SIG-M5 (cell line): ENCODE data around the gene PPP2R2B.
"Not testable (repeated sequence)": the region's sequence is repeated elsewhere in the genome, so short reads cannot be mapped to it uniquely, and the experiment has no call there.

Experiments used
- DNase-seq: peaks from one replicate; lab custom pipeline; 2025; lab: John Stamatoyannopoulos, UW

Gene PPP2R2B

GRCh38 chr5:146744068-146744745, 134.3 kb downstream of the PPP2R2B start:
- DNase-seq: no peak

DNA sequence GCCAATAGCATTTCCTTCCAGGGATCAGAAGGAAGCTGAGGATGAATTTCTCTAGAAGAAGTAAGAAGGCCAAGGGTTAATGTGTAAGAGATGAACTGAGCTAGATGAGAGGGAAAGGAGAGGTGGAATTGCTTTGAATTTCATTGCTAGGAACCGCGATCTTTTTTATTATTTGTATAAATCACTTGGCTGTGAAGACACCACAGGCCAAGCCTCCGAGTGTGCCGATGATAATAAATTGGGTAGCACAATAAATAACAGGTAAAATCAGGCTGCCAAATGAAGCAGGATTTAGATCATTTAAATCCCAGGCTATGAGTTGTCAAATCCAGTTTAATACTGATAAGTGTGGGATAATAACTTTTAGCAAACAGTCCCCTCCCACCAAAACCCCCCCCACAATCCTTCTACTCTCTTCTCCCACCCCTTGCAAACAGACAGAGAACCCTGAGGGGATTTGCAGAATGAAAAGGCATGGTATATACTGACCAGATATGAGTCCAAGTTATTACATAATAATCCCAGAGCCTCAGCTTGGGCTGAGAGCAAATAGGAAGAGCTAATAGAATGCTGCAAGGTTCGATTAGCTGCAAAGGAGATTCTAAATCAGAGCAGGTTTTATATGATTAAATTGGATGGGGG, 143.5 kb downstream of the PPP2R2B start:
- no peak for DNase-seq

DNA sequence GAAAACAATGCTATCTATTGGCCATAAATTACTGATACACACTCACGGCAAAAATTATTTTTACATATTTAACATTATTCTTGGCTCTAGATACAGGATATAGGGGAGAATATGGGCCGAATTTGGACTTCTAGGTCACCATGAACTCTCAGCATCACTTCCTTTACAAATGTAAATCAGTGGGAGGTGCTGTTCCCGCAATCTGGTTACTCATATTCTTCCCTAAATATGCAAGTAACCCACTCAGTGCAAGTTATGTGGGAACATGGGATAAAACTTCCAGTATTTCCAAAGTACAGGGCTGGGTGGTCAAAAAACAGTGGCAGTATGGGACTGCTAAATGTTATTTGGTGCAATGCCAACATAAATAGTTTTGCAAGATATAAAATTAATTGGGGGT, 145.6 kb downstream of the PPP2R2B start:
- no peak for DNase-seq

- DNase-seq: no peak
Measured at GRCh38 chr5:146731909-146732659, 146.5 kb downstream of the PPP2R2B start.

DNA sequence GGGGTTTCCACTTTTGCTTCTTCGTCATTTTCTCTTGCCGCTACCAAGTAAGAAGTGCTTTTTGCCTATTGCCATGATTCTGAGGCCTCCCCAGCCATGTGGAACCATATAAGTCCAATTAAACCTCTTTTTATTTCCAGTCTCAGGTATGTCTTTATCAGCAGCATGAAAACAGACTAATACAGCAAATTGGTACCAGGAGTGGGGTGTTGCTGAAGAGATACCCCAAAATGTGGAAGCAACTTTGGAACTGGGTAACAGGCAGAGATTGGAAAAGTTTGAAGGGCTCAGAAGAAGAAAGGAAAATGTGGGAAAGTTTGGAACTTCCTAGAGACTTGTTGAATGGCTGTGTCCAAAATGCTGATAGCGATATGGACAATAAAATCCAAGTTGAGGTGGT, 149.8 kb downstream of the PPP2R2B start:
- DNase-seq: not testable (repeated sequence)

DNA sequence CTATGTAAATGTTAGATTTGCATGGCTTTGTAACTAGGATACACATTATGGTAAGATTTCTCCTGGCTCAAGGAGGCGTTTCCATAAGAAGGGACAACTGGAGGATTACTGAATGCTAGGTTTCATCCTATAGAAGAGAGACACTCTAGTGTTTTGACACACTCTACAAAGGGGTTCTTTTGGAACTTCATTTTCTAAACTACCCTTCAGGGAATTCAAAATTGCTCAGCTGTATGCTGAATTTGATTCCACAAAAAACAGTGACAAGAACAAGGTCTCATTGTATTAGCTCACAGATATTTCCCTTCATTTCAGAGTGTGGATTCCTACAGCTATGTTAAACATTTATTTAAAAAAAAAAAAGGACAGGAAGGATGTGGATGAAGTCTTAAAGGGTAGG, 151.7 kb downstream of the PPP2R2B start:
- no peak for DNase-seq

DNA sequence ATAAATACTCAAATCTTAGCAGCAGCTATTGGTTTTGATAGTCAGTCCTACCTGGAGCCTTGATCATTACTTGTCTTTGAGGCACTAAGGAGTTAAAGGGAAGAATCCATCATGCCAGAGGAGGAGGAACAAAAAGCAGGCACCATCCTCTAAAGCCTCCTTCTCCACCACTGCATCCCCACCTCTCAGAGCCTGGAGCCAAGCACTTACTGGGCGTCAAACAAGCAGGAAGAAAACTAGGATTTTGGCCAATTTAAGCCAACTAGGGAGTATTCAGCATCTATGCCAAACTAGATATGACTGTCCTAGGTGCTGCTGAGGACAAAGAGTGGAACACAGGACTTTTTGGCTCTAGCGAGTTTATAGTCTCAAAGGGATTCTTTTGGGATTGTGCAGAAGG, 152.5 kb downstream of the PPP2R2B start:
- no peak for DNase-seq

GRCh38 chr5:146725025-146725424, 153.5 kb downstream of the PPP2R2B start:
- DNase-seq: no peak

DNA sequence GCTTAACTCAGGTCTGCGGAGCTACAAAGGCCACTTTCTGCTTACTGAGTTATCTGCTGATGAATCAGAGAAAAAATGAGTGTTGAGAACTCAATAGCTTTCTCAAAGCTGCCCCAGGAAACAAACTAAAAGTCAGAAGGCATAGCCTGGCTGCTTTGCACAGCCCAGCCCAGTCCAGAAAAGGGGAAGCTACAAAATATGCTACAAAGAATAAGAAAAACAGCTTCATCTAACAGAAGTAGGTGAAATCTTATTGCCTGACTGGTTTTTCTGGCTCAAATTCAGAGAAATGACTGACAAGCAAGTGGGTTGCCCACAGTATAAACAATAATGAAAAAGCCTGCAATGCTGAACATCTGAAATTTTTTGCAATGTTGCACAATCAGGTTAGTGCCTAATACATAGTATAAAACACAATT, 156.2 kb downstream of the PPP2R2B start:
- no peak for DNase-seq

DNA sequence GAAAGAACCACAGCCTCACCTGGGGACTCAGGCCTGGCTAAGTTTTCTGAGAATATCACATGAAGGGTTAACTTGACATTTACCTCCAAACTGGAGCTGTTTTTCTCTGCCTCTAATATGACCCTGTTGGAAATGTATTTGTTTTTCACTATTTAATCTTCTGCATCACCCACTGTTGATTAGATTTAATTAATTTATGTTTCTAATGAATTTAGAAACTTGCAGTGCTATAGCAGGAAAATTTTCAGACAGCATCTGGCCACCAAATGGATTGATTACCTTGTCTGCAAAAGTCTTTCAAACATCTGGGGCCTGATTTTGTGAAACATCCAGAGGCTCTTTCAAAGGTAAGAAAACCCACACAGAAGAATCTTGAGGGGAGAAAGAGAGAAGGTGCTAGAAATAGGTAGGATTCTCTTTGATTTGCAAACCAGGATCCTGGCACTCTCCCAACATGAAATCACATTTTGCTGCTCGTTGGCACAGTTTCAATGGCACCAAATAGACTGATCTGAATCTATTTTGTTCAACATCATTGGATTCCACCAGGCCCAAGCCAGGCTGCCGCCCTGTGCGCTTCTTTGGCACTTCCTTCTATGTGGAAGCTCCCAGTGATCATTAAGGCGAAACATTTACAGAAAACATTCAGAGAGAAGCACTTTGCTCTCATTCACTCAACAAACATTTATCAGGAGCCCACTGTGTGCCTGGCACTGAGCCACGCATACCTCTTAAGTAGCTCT, 157.3 kb downstream of the PPP2R2B start:
- DNase-seq: no peak

- DNase-seq: no peak
Measured at GRCh38 chr5:146720107-146720506, 158.4 kb downstream of the PPP2R2B start.

DNA sequence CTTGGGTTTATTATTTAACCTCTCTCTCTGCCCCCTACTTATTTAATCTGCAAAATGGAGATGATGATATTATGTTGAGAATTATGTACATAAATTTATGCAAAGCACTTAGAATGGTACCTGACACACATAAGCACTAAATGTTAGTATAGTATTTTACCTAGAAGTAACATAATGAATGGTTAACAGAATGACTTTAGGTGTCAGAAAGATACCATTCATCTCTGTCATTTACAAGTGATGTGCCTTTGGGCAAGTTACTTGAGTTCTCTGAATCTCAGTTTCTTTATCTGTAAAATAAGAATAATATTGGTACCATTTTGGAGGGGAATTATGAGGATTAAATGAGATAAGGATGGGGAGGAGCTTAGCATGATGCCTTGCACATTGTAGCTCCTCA, 159.4 kb downstream of the PPP2R2B start:
- no peak for DNase-seq

DNA sequence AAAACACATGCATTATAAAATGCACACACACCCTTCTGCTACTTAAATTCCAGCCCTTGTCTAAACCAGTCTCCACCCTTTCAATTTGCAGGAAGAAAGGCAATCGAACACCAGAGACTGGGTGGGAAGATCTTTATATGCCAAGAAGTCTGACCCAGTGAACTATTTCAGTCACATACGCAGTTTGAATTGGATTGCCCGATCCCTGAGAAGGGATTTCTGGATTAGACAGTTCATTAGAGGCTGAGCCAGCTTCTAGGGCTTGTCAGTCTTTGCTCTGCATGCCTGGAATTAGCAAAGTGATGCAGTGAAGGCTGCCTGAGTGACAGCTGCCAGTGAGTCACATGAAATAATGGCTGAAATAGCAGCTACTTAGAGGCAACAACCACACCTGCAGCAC, 159.9 kb downstream of the PPP2R2B start:
- no peak for DNase-seq

GRCh38 chr5:146717951-146718350, 160.6 kb downstream of the PPP2R2B start:
- DNase-seq: no peak

DNA sequence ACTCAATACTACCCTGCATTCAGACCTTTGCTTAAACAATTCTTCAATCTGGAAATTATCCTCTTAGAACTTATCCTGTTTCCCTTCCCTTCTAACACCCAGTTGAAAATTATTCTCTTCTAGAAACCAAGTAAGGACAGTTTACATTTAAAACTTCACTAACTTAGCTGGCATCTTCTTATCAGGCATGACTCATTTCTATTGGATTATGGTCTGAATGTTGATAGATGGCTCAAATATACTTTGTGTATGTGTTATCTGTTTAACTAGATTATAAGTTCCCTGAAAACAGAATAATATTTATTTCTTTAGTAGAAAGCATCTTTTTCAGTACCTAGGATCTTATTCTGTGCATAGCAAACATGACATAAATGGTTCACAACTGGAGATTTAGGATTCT, 161.9 kb downstream of the PPP2R2B start:
- no peak for DNase-seq

- DNase-seq: no peak
Measured at GRCh38 chr5:146710348-146710747, 168.2 kb downstream of the PPP2R2B start.

GRCh38 chr5:146707316-146707715, 171.2 kb downstream of the PPP2R2B start:
- DNase-seq: no peak

DNA sequence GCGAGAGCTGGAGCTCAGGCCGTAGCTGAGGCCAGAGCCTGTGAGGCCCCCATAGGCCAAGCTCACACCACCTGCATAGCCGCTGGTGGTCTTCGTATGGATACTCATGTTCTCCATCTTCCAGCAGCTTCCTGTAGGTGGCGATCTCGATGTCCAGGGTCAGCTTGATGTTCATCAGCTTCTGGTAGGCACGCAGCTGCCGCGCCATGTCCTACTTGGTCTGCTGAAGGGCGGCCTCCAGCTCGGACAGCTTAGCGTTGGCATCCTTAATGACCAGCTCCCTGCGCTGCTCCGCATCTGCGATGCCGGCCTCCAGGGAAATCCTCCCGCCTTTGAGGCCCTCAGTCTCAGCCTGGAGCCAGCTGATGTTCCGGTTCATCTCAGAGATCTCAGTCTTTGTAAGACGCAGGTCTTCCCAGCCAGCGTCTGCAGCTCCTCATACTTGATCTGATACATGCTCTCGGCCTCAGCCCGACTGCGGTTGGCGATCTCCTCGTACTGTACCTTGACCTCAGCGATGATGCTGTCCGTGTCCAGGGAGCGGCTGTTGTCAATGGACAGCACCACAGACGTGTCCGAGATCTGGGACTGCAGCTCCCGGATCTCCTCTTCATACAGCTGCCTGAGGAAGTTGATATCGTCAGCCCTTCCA, 172.1 kb downstream of the PPP2R2B start:
- no peak for DNase-seq

DNA sequence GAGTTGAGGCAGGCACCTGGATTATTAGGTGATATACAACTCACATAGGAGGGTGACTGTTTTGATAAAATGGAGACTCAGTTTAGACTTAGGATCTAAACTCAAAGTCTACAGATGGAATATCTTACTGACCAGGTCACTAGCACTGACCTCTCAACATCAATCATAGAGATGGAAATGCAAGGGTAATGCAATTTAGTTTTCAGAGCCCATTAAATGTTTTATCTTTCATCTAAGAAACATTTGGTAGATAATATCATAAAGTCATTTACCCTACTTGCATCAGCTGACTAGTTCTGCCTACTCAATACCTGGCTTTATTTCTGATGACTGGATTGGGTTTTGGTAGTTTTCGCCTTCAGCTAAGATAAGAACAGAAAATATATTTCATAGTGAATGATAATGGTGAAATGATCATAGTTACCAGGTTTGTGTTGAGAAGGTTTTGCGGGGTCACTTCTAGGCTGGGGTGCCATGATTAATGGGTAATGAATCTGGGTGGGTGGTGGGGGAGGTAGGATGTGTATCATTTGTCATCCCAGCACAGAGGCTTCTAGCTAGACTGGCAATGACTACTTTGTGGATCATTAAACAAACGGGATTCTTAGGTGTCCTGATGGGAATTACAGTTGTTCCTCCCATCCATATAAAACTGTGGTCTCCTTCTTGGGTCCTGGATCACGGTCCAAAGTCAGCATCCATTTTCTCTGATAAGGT, 173.4 kb downstream of the PPP2R2B start:
- no peak for DNase-seq

DNA sequence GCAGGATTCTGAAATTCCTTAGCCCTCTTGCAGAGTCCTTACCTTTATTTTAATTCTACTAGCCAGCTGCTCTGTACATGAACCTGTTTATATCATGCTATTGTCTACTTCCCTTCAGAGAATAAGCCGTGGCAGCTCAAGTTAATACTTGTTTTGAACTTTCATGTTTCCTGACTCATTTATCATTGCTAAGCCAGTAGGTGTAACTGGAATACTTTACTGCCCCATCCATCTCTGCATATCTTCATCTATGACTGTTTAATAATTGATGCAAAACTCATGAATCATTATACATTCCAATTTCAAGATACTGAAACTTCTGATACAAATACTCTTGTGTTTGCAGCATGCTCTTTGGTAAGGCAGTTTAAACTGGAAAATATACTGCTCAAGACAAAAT, 174.7 kb downstream of the PPP2R2B start:
- DNase-seq: no peak

GRCh38 chr5:146703499-146703898, 175.1 kb downstream of the PPP2R2B start:
- no peak for DNase-seq
